Activated T-cell treated with anti-CD3 and anti-CD28 coated beads, Interleukin-2, amount 50 U/mL, for 24 hours (primary cell): ENCODE measurements around the gene CAMK2B.
"Not testable (repeated sequence)": the region's sequence is repeated elsewhere in the genome, so short reads cannot be mapped to it uniquely, and the experiment has no call there.

Experiments used
- DNase-seq: peaks from one replicate; pipeline ENCODE4 v3.0.0-alpha.2; 2020
- H3K27ac Mint-ChIP-seq: 2 replicates; pipeline ENCODE4 v1.8.0; 2020; ENCODE audit warnings: mild to moderate bottlenecking, mixed read lengths
- H3K27me3 Mint-ChIP-seq: 2 replicates; pipeline ENCODE4 v1.8.0; 2020; ENCODE audit warnings: mixed read lengths
- H3K36me3 Mint-ChIP-seq: 2 replicates; pipeline ENCODE4 v1.8.0; 2020; ENCODE audit warnings: low read depth, mixed read lengths
- H3K4me1 Mint-ChIP-seq: 2 replicates; pipeline ENCODE4 v1.8.0; 2020; ENCODE audit warnings: low read depth, mixed read lengths
- H3K4me3 Mint-ChIP-seq: 2 replicates; pipeline ENCODE4 v1.8.0; 2020; ENCODE audit warnings: mild to moderate bottlenecking, moderate library complexity, mixed read lengths
- H3K9me3 Mint-ChIP-seq: 2 replicates; pipeline ENCODE4 v1.8.0; 2020; ENCODE audit warnings: mixed read lengths

The CAMK2B gene

GRCh38 chr7:44185729-44186128 is 139.7 kb downstream of the CAMK2B start:
- DNase-seq: no peak
- Mint-ChIP-seq H3K27me3 (peaks cover 2% of the 10 kb centered on the region), H3K4me3 (no peak overlapping the region), H3K4me1 (no peaks in the 10 kb centered on the region), H3K27ac (no peak overlapping the region), H3K9me3 (no peaks in the 10 kb centered on the region), H3K36me3 (no peaks in the 10 kb centered on the region)

- no peaks in the 10 kb centered on the region for H3K36me3 Mint-ChIP-seq
- H3K4me3 Mint-ChIP-seq: no peak overlapping the region
- no peaks in the 10 kb centered on the region for H3K9me3 Mint-ChIP-seq
- H3K27ac Mint-ChIP-seq: peak overlapping the region; percentile 34
- H3K4me1 Mint-ChIP-seq: no peaks in the 10 kb centered on the region
- DNase-seq: no peak
- H3K27me3 Mint-ChIP-seq: peaks cover 2% of the 10 kb centered on the region
Measured at GRCh38 chr7:44184873-44185446, 140.4 kb downstream of the CAMK2B start.

GRCh38 chr7:44184206-44184872 is 141.1 kb downstream of the CAMK2B start:
- H3K36me3 Mint-ChIP-seq: no peaks in the 10 kb centered on the region
- H3K27ac Mint-ChIP-seq: no peak overlapping the region
- peaks cover 2% of the 10 kb centered on the region for H3K27me3 Mint-ChIP-seq
- no peaks in the 10 kb centered on the region for H3K9me3 Mint-ChIP-seq
- no peaks in the 10 kb centered on the region for H3K4me1 Mint-ChIP-seq
- H3K4me3 Mint-ChIP-seq: no peak overlapping the region
- DNase-seq: no peak

GRCh38 chr7:44183386-44183785 is 142.0 kb downstream of the CAMK2B start:
- DNase-seq: no peak
- H3K27ac Mint-ChIP-seq: no peak overlapping the region
- H3K4me1 Mint-ChIP-seq: no peaks in the 10 kb centered on the region
- H3K4me3 Mint-ChIP-seq: no peak overlapping the region
- H3K9me3 Mint-ChIP-seq: no peaks in the 10 kb centered on the region
- no peaks in the 10 kb centered on the region for H3K36me3 Mint-ChIP-seq
- H3K27me3 Mint-ChIP-seq: peaks cover 2% of the 10 kb centered on the region

- Mint-ChIP-seq H3K27me3 (peaks cover 7% of the 10 kb centered on the region), H3K36me3 (no peaks in the 10 kb centered on the region), H3K27ac (no peak overlapping the region), H3K9me3 (no peaks in the 10 kb centered on the region), H3K4me1 (no peaks in the 10 kb centered on the region), H3K4me3 (no peak overlapping the region)
- no peak for DNase-seq
Measured at GRCh38 chr7:44182827-44183226, 142.6 kb downstream of the CAMK2B start.

GRCh38 chr7:44180631-44181030 is 144.8 kb downstream of the CAMK2B start:
- no peak overlapping the region for H3K4me3 Mint-ChIP-seq
- DNase-seq: no peak
- no peak overlapping the region for H3K27ac Mint-ChIP-seq
- no peaks in the 10 kb centered on the region for H3K4me1 Mint-ChIP-seq
- H3K9me3 Mint-ChIP-seq: no peaks in the 10 kb centered on the region
- peaks cover 13% of the 10 kb centered on the region for H3K27me3 Mint-ChIP-seq
- no peaks in the 10 kb centered on the region for H3K36me3 Mint-ChIP-seq

GRCh38 chr7:44177570-44178131 is 147.7 kb downstream of the CAMK2B start:
- DNase-seq: no peak
- Mint-ChIP-seq H3K9me3 (no peaks in the 10 kb centered on the region), H3K4me1 (no peaks in the 10 kb centered on the region), H3K27me3 (peaks cover 10% of the 10 kb centered on the region), H3K4me3 (no peak overlapping the region), H3K27ac (no peak overlapping the region), H3K36me3 (no peaks in the 10 kb centered on the region)

GRCh38 chr7:44176486-44176885 is 148.9 kb downstream of the CAMK2B start:
- no peaks in the 10 kb centered on the region for H3K4me1 Mint-ChIP-seq
- no peak overlapping the region for H3K4me3 Mint-ChIP-seq
- H3K9me3 Mint-ChIP-seq: no peaks in the 10 kb centered on the region
- no peaks in the 10 kb centered on the region for H3K36me3 Mint-ChIP-seq
- peaks cover 10% of the 10 kb centered on the region for H3K27me3 Mint-ChIP-seq
- no peak for DNase-seq
- H3K27ac Mint-ChIP-seq: no peak overlapping the region

GRCh38 chr7:44175730-44176129 is 149.7 kb downstream of the CAMK2B start:
- no peak for DNase-seq
- no peak overlapping the region for H3K27ac Mint-ChIP-seq
- H3K9me3 Mint-ChIP-seq: no peaks in the 10 kb centered on the region
- H3K36me3 Mint-ChIP-seq: no peaks in the 10 kb centered on the region
- no peak overlapping the region for H3K4me3 Mint-ChIP-seq
- H3K4me1 Mint-ChIP-seq: no peaks in the 10 kb centered on the region
- peaks cover 10% of the 10 kb centered on the region for H3K27me3 Mint-ChIP-seq

GRCh38 chr7:44174694-44174948 is 150.8 kb downstream of the CAMK2B start:
- not testable (repeated sequence) for H3K9me3 Mint-ChIP-seq, H3K4me1 Mint-ChIP-seq, H3K36me3 Mint-ChIP-seq, DNase-seq, H3K4me3 Mint-ChIP-seq, H3K27ac Mint-ChIP-seq
- H3K27me3 Mint-ChIP-seq: peaks cover 10% of the 10 kb centered on the region

- DNase-seq: no peak
- Mint-ChIP-seq H3K27ac (no peak overlapping the region), H3K27me3 (peaks cover 10% of the 10 kb centered on the region), H3K9me3 (no peaks in the 10 kb centered on the region), H3K36me3 (no peaks in the 10 kb centered on the region), H3K4me3 (no peak overlapping the region), H3K4me1 (no peaks in the 10 kb centered on the region)
Measured at GRCh38 chr7:44173911-44174693, 151.3 kb downstream of the CAMK2B start.

- no peak overlapping the region for H3K27ac Mint-ChIP-seq
- H3K36me3 Mint-ChIP-seq: no peaks in the 10 kb centered on the region
- peaks cover 6% of the 10 kb centered on the region for H3K27me3 Mint-ChIP-seq
- DNase-seq: no peak
- H3K9me3 Mint-ChIP-seq: no peaks in the 10 kb centered on the region
- H3K4me3 Mint-ChIP-seq: no peak overlapping the region
- peaks cover under 1% of the 10 kb centered on the region for H3K4me1 Mint-ChIP-seq
Measured at GRCh38 chr7:44172803-44173424, 152.5 kb downstream of the CAMK2B start.

GRCh38 chr7:44172352-44172751 is 153.0 kb downstream of the CAMK2B start:
- Mint-ChIP-seq H3K27me3 (peaks cover 3% of the 10 kb centered on the region), H3K4me3 (no peak overlapping the region), H3K4me1 (peaks cover 6% of the 10 kb centered on the region), H3K27ac (no peak overlapping the region), H3K36me3 (no peaks in the 10 kb centered on the region), H3K9me3 (no peaks in the 10 kb centered on the region)
- DNase-seq: no peak

GRCh38 chr7:44171901-44172300 is 153.5 kb downstream of the CAMK2B start:
- H3K4me3 Mint-ChIP-seq, DNase-seq, H3K27me3 Mint-ChIP-seq, H3K9me3 Mint-ChIP-seq, H3K27ac Mint-ChIP-seq, H3K36me3 Mint-ChIP-seq, H3K4me1 Mint-ChIP-seq: not testable (repeated sequence)

GRCh38 chr7:44167920-44168319 is 157.5 kb downstream of the CAMK2B start:
- Mint-ChIP-seq H3K9me3 (no peaks in the 10 kb centered on the region), H3K4me3 (no peak overlapping the region), H3K4me1 (peaks cover 6% of the 10 kb centered on the region), H3K27me3 (no peaks in the 10 kb centered on the region), H3K27ac (no peak overlapping the region), H3K36me3 (no peaks in the 10 kb centered on the region)
- no peak for DNase-seq
